HEK293T (cell line): ENCODE measurements around the gene DPP7.
"Not testable (repeated sequence)": the region's sequence is repeated elsewhere in the genome, so short reads cannot be mapped to it uniquely, and the experiment has no call there.

ENCODE experiments used
- CTCF ChIA-PET: fragments of 350-600 bp; formaldehyde crosslinking; extraction: SDS; loops from one replicate; lab custom pipeline; 2021; ENCODE audit warnings: antibody characterized with exemption, inconsistent platforms; lab: Yijun Ruan, JAX
- POLR2A ChIA-PET: fragments of 350-600 bp; formaldehyde crosslinking; extraction: SDS; loops from one replicate; lab custom pipeline; 2020; ENCODE audit warnings: antibody characterized with exemption, inconsistent platforms; lab: Yijun Ruan, JAX
- DNase-seq: peaks from one replicate; pipeline ENCODE4 v3.0.0; 2012; ENCODE audit warnings: mixed read lengths; ENCODE audit errors: extremely low spot score
- ARNT ChIP-seq: fragments of 450-650 bp; IDR thresholded peaks from 2 replicates; pipeline ENCODE4 v1.6.1; 2017; ENCODE audit warnings: mild to moderate bottlenecking
- BHLHE40 ChIP-seq: fragments of 450-650 bp; IDR thresholded peaks from 2 replicates; pipeline ENCODE4 v1.6.1; 2016; ENCODE audit warnings: mild to moderate bottlenecking, moderate library complexity, borderline replicate concordance
- CTBP1 ChIP-seq: fragments of 450-650 bp; IDR thresholded peaks from 2 replicates; pipeline ENCODE4 v1.6.1; 2016; ENCODE audit warnings: borderline replicate concordance
- ELF4 ChIP-seq: fragments of 450-650 bp; IDR thresholded peaks from 2 replicates; pipeline ENCODE4 v1.6.1; 2017; ENCODE audit warnings: antibody characterized with exemption
- FOXA1 ChIP-seq: fragments of 450-650 bp; IDR thresholded peaks from 2 replicates; pipeline ENCODE4 v1.6.1; 2016; ENCODE audit warnings: mild to moderate bottlenecking
- FOXK2 ChIP-seq: fragments of 450-650 bp; IDR thresholded peaks from 2 replicates; pipeline ENCODE4 v1.6.1; 2016; ENCODE audit warnings: mild to moderate bottlenecking
- FOXM1 ChIP-seq: fragments of 450-650 bp; IDR thresholded peaks from 2 replicates; pipeline ENCODE4 v1.6.1; 2017; ENCODE audit warnings: mild to moderate bottlenecking, borderline replicate concordance
- HDGF ChIP-seq: fragments of 450-650 bp; IDR thresholded peaks from 2 replicates; pipeline ENCODE4 v1.6.1; 2017; ENCODE audit warnings: antibody characterized with exemption, borderline replicate concordance
- L3MBTL2 ChIP-seq: fragments of 450-650 bp; conservative IDR thresholded peaks from 2 replicates; pipeline ENCODE4 v1.6.1; 2016; ENCODE audit warnings: mild to moderate bottlenecking
- LEF1 ChIP-seq: fragments of 450-650 bp; IDR thresholded peaks from 2 replicates; pipeline ENCODE4 v1.6.1; 2017; ENCODE audit warnings: mild to moderate bottlenecking, borderline replicate concordance
- NFRKB ChIP-seq: fragments of 450-650 bp; IDR thresholded peaks from 2 replicates; pipeline ENCODE4 v1.6.1; 2016; ENCODE audit warnings: mild to moderate bottlenecking, moderate library complexity
- SP1 ChIP-seq: fragments of 450-650 bp; IDR thresholded peaks from 2 replicates; pipeline ENCODE4 v1.6.1; 2017
- SUZ12 ChIP-seq: fragments of 450-650 bp; IDR thresholded peaks from 2 replicates; pipeline ENCODE4 v1.6.1; 2016; ENCODE audit warnings: mild to moderate bottlenecking
- TARDBP ChIP-seq: fragments of 450-650 bp; IDR thresholded peaks from 2 replicates; pipeline ENCODE4 v1.6.1; 2016
- ZNF384 ChIP-seq: fragments of 450-650 bp; IDR thresholded peaks from 2 replicates; pipeline ENCODE4 v1.6.1; 2016
- TF ChIP-seq, protein P1 (sequence below): fragments of 450-650 bp; IDR thresholded peaks from 2 replicates; pipeline ENCODE4 v1.6.1; 2016

DPP7 gene

GRCh38 chr9:137122796-137123467 is 8.4 kb upstream of the DPP7 start:
- ChIA-PET POLR2A (interaction anchor here (1.7 kb wide), 1 partner anchor 15 kb away, joined by 3 read pairs; no protein-coding TSS in a partner anchor), CTCF (interaction anchor here (1.5 kb wide), 1 partner anchor 114 kb away, joined by 4 read pairs; no protein-coding TSS in a partner anchor)
- TF ChIP-seq ZNF384, result peak; percentile 81
- not testable (repeated sequence) for DNase-seq

GRCh38 chr9:137121927-137122795 is 7.6 kb upstream of the DPP7 start:
- ChIA-PET CTCF (interaction anchor here (1.5 kb wide), 1 partner anchor 115 kb away, joined by 4 read pairs; no protein-coding TSS in a partner anchor), POLR2A (interaction anchor here (1.7 kb wide), 1 partner anchor 16 kb away, joined by 3 read pairs; no protein-coding TSS in a partner anchor)
- not testable (repeated sequence) for DNase-seq

DNA sequence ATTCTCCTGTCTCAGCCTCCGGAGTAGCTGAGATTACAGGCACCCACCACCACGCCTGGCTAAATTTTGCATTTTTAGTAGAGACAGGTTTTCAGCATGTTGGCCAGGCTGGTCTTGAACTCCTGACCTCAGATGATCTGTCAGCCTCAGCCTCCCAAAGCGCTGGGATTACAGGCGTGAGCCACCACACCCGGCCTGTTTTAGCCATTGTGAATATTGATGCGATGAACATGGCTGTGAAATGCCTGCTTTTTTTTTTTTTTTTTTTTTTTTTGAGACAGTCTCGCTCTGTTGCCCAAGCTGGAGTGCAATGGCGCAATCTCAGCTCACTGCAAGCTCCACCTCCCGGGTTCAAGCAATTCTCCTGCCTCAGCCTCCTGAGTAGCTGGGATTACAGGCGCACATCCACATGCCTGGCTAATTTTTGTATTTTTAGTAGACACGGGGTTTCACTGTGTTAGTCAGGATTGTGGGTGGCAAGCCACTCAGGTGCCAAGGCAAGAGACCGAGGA is 3.6 kb upstream of the DPP7 start:
- CTCF ChIA-PET, result interaction anchor here (0.6 to 1.7 kb wide), 2 partner anchors 32 to 118 kb away, joined by 4 to 6 read pairs; no protein-coding TSS in a partner anchor
- not testable (repeated sequence) for DNase-seq
- POLR2A ChIA-PET, result interaction anchor here (0.6 to 0.8 kb wide), 2 partner anchors 11 to 109 kb away, joined by 3 read pairs; partner anchors contain the start of gene RNF224

- TF ChIP-seq NFRKB (no peak), SP1 (no peak), BHLHE40 (no peak), FOXK2 (no peak), FOXM1 (no peak), SUZ12 (no peak), ZNF384 (no peak), LEF1 (no peak), CTBP1 (no peak), ARNT (no peak), HDGF (no peak), ELF4 (no peak), L3MBTL2 (no peak), FOXA1 (no peak), TARDBP (no peak)
- TF ChIP-seq, protein P1, sequence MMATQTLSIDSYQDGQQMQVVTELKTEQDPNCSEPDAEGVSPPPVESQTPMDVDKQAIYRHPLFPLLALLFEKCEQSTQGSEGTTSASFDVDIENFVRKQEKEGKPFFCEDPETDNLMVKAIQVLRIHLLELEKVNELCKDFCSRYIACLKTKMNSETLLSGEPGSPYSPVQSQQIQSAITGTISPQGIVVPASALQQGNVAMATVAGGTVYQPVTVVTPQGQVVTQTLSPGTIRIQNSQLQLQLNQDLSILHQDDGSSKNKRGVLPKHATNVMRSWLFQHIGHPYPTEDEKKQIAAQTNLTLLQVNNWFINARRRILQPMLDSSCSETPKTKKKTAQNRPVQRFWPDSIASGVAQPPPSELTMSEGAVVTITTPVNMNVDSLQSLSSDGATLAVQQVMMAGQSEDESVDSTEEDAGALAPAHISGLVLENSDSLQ, result no peak
- CTCF ChIA-PET, result no interaction called here
- POLR2A ChIA-PET, result no interaction called here
- no peak for DNase-seq
Measured at GRCh38 chr9:137117269-137117731, 2.8 kb upstream of the DPP7 start.

GRCh38 chr9:137116728-137117127 is 2.2 kb upstream of the DPP7 start:
- ChIA-PET POLR2A (no interaction called here), CTCF (no interaction called here)
- DNase-seq, result no peak
- TF ChIP-seq BHLHE40 (no peak), SP1 (no peak), ZNF384 (no peak), CTBP1 (no peak), SUZ12 (no peak), LEF1 (no peak), ARNT (no peak), FOXM1 (no peak), FOXA1 (no peak), FOXK2 (no peak), NFRKB (no peak), TARDBP (no peak), HDGF (no peak)

GRCh38 chr9:137116027-137116507 is 1.5 kb upstream of the DPP7 start:
- TF ChIP-seq CTBP1 (no peak), ARNT (no peak), BHLHE40 (no peak)
- ChIA-PET CTCF (no interaction called here), POLR2A (no interaction called here)
- no peak for DNase-seq

GRCh38 chr9:137115394-137116026 is 977 bp upstream of the DPP7 start:
- DNase-seq, result no peak
- CTCF ChIA-PET, result no interaction called here
- TF ChIP-seq L3MBTL2, result no peak
- no peak for TF ChIP-seq CTBP1
- no peak for TF ChIP-seq FOXA1
- no peak for TF ChIP-seq NFRKB
- no peak for TF ChIP-seq LEF1
- TF ChIP-seq FOXK2, result no peak
- TF ChIP-seq HDGF, result no peak
- no peak for TF ChIP-seq SUZ12
- TF ChIP-seq TARDBP, result no peak
- POLR2A ChIA-PET, result no interaction called here
